Stomach (tissue), 9 donors: ENCODE results near the gene SLC9A6. TPM values are rescaled to one million over a fixed set of nuclear protein-coding genes. Genes with fewer than 3 reads are reported as not detected.

Experiments used
- DNase-seq, 2 donors: peaks; one replicate each; pipeline versions ENCODE4 v3.0.0 to v3.0.0-alpha.2; 2013 to 2019
- H3K27ac ChIP-seq, 5 donors: fragments of 200-600 bp in 4 of 5; sonication (generic) in 4 of 5; one replicate each; pipeline ENCODE4 v1.5.1; 2013 to 2019; ENCODE audit warnings: mild to moderate bottlenecking in 1 of 5, moderate library complexity in 1 of 5
- H3K27me3 ChIP-seq, 3 donors: fragments of 200-600 bp; sonication (generic); one replicate each; pipeline ENCODE4 v1.5.1; 2017 to 2019; ENCODE audit warnings: mixed run types in 1 of 3
- H3K36me3 ChIP-seq, 4 donors: fragments of 200-600 bp; sonication (generic); 1 replicate in 3 of 4; 2 replicates in 1 of 4; pipeline ENCODE4 v1.5.1; 2016 to 2019
- H3K4me1 ChIP-seq, 4 donors: fragments of 200-600 bp; sonication (generic); one replicate each; pipeline ENCODE4 v1.5.1; 2016 to 2019
- H3K4me3 ChIP-seq, 4 donors: fragments of 200-600 bp; sonication (generic) in 3 of 4; one replicate each; pipeline ENCODE4 v1.5.1; 2016 to 2019; ENCODE audit warnings: mild to moderate bottlenecking in 1 of 4
- H3K9me3 ChIP-seq, 4 donors: fragments of 200-600 bp; sonication (generic); one replicate each; pipeline ENCODE4 v1.5.1; 2016 to 2019
- CTCF ChIP-seq, 7 experiments: fragments of 450-650 bp in 4 of 7; fragments of 200-600 bp in 3 of 7; sonication (generic) in 3 of 7; IDR thresholded peaks; one replicate each; pipeline ENCODE4 v1.5.1; 2016 to 2019; ENCODE audit warnings: antibody characterized with exemption in 7 of 7, control low read depth in 2 of 7, mild to moderate bottlenecking in 1 of 7
- EP300 ChIP-seq: sonication (generic); formaldehyde crosslinking; IDR thresholded peaks from one replicate; pipeline ENCODE4 v1.6.1; 2017; ENCODE audit warnings: antibody characterized with exemption
- POLR2A ChIP-seq, 4 donors: fragments of 450-650 bp; IDR thresholded peaks; one replicate each; pipeline ENCODE4 v1.6.1; 2016; ENCODE audit warnings: antibody characterized with exemption in 4 of 4, control low read depth in 2 of 4, mild to moderate bottlenecking in 1 of 4, moderate library complexity in 1 of 4
- POLR2AphosphoS5 ChIP-seq, 3 donors: sonication (generic); formaldehyde crosslinking; IDR thresholded peaks; one replicate each; pipeline ENCODE4 v1.6.1; 2016; ENCODE audit warnings: antibody characterized with exemption in 3 of 3
- WGBS, 5 donors: extraction: QIAGEN DNeasy Blood & Tissue Kit in 3 of 5; methylation state at CpG; one replicate each; pipeline versions ENCODE4 v1.1.5 to v1.1.7; 2013 to 2018; 5-methylcytosine and 5-hydroxymethylcytosine counted together
- intact Hi-C: fragments of 100-400 bp; cut with DNase I; formaldehyde crosslinking; loops from one replicate; pipeline ENCODE4 v1.15.1; 2023; ENCODE audit warnings: low total_unique reads
- polyA plus RNA-seq, 3 donors: library from polyadenylated mRNA; stranded (reverse); fragments of 200-250 nt; gene quantifications; one replicate each; pipeline ENCODE4 v1.2.3, GENCODE V29; 2013
- total RNA-seq, 5 donors: library from RNA; depleted of rRNA; stranded (reverse); fragments of >200 nt; gene quantifications; one replicate each; pipeline versions ENCODE4 v1.1.0 to v1.2.3, GENCODE V29; 2014 to 2016
- donor health status: healthy with polysubstance abuse.
- donor health status: Bipolar disorder and iron deficiency.
- donor health status: healthy.

Gene SLC9A6
- total and polyA plus RNA-seq, 8 donors: 0.58 to 26.4 (median 5.5) TPM

- no peaks in the 10 kb centered on the region for H3K9me3 ChIP-seq
- intact Hi-C loops: no loop called here
- DNase-seq: no peak
- no peak for TF ChIP-seq CTCF (IDR thresholded peaks at IDR 0.05)
- TF ChIP-seq POLR2A (IDR thresholded peaks at IDR 0.05): no peak
- no peak for TF ChIP-seq EP300
- TF ChIP-seq POLR2AphosphoS5 (IDR thresholded peaks at IDR 0.05): no peak
- no peaks in the 10 kb centered on the region for H3K36me3 ChIP-seq
- H3K4me3 ChIP-seq: no peak overlapping the region
- peaks cover 0 to 16% (median 0%) of the 10 kb centered on the region in 4 donors for H3K4me1 ChIP-seq
- H3K27ac ChIP-seq: peak overlapping the region in 2 of 5 donors; percentile 17 to 86
- WGBS, 5 donors: 68 to 95% (median 78%) methylated on average over 5 to 8 of the region's 8 CpGs
- peaks cover 0 to 10% (median 0%) of the 10 kb centered on the region in 3 donors for H3K27me3 ChIP-seq
These were observed 76.1 kb downstream of the SLC9A6 start for GRCh38 chrX:136061286-136061685.

- 80 to 85% (median 83%) methylated on average over 5 of the region's 5 CpGs for WGBS, 5 donors
These were observed 76.5 kb downstream of the SLC9A6 start for GRCh38 chrX:136061696-136062095.

GRCh38 chrX:136063340-136064079 lies 78.3 kb downstream of the SLC9A6 start:
- peak overlapping the region in 4 of 5 donors; percentile 67 to 86 (median 70) for H3K27ac ChIP-seq
- peaks cover 0 to 10% (median 0%) of the 10 kb centered on the region in 3 donors for H3K27me3 ChIP-seq
- DNase-seq: peak in 1 of 2 donors; percentile 42
- no peaks in the 10 kb centered on the region for H3K9me3 ChIP-seq
- H3K4me3 ChIP-seq: no peak overlapping the region
- 47 to 59% (median 56%) methylated on average over 6 to 7 of the region's 7 CpGs for WGBS, 5 donors
- intact Hi-C loops: no loop called here
- peaks cover 0 to 14% (median 0%) of the 10 kb centered on the region in 4 donors for H3K4me1 ChIP-seq
- TF ChIP-seq CTCF (IDR thresholded peaks at IDR 0.05) (no peak), POLR2A (IDR thresholded peaks at IDR 0.05) (no peak), POLR2AphosphoS5 (IDR thresholded peaks at IDR 0.05) (peak in 1 of 3 donors; percentile 46)
- no peaks in the 10 kb centered on the region for H3K36me3 ChIP-seq

More at GRCh38 chrX:136061696-136062095, 76.5 kb downstream of the SLC9A6 start:
- H3K4me1 ChIP-seq: peaks cover 0 to 14% (median 0%) of the 10 kb centered on the region in 4 donors
- peaks cover 0 to 10% (median 0%) of the 10 kb centered on the region in 3 donors for H3K27me3 ChIP-seq
- peak overlapping the region in 2 of 5 donors; percentile 17 to 86 for H3K27ac ChIP-seq
- intact Hi-C loops: no loop called here
- no peak overlapping the region for H3K4me3 ChIP-seq
- no peaks in the 10 kb centered on the region for H3K36me3 ChIP-seq
- no peaks in the 10 kb centered on the region for H3K9me3 ChIP-seq
- TF ChIP-seq CTCF (IDR thresholded peaks at IDR 0.05) (no peak), POLR2AphosphoS5 (IDR thresholded peaks at IDR 0.05) (no peak), EP300 (no peak), POLR2A (IDR thresholded peaks at IDR 0.05) (no peak)
- DNase-seq: no peak

- Histone ChIP-seq H3K27ac (peak overlapping the region in 4 of 5 donors; percentile 67 to 86 (median 70)), H3K27me3 (peaks cover 0 to 10% (median 0%) of the 10 kb centered on the region in 3 donors), H3K36me3 (no peaks in the 10 kb centered on the region), H3K4me1 (peaks cover 0 to 14% (median 0%) of the 10 kb centered on the region in 4 donors), H3K9me3 (no peaks in the 10 kb centered on the region), H3K4me3 (no peak overlapping the region)
- 40 to 72% (median 48%) methylated on average over 3 of the region's 3 CpGs for whole genome bisulfite sequencing, 5 donors
- intact Hi-C loops: no loop called here
- TF ChIP-seq POLR2AphosphoS5 (IDR thresholded peaks at IDR 0.05) (no peak), EP300 (no peak), CTCF (IDR thresholded peaks at IDR 0.05) (no peak), POLR2A (IDR thresholded peaks at IDR 0.05) (no peak)
- DNase-seq: no peak
These were observed 79.4 kb downstream of the SLC9A6 start for GRCh38 chrX:136064661-136065043.
